ENCODE measurements around the gene FLACC1.
"Not testable (repeated sequence)": the region's sequence is repeated elsewhere in the genome, so short reads cannot be mapped to it uniquely, and the experiment has no call there.

Gene FLACC1

GRCh38 chr2:201377218-201377617 lies 20.1 kb upstream of the FLACC1 start:
- DNase-seq, result no peak
- Mint-ChIP-seq H3K4me3 (no peak overlapping the region), H3K4me1 (no peaks in the 10 kb centered on the region), H3K27me3 (ENCODE audit: low read depth, poor library complexity) (peaks cover 3% of the 10 kb centered on the region), H3K27ac (no peak overlapping the region), H3K36me3 (ENCODE audit: low read depth) (peaks cover 56% of the 10 kb centered on the region), H3K9me3 (peaks cover 22% of the 10 kb centered on the region)
- TF ChIP-seq, protein P1, sequence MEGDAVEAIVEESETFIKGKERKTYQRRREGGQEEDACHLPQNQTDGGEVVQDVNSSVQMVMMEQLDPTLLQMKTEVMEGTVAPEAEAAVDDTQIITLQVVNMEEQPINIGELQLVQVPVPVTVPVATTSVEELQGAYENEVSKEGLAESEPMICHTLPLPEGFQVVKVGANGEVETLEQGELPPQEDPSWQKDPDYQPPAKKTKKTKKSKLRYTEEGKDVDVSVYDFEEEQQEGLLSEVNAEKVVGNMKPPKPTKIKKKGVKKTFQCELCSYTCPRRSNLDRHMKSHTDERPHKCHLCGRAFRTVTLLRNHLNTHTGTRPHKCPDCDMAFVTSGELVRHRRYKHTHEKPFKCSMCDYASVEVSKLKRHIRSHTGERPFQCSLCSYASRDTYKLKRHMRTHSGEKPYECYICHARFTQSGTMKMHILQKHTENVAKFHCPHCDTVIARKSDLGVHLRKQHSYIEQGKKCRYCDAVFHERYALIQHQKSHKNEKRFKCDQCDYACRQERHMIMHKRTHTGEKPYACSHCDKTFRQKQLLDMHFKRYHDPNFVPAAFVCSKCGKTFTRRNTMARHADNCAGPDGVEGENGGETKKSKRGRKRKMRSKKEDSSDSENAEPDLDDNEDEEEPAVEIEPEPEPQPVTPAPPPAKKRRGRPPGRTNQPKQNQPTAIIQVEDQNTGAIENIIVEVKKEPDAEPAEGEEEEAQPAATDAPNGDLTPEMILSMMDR (IDR thresholded peaks at IDR 0.05), result no peak

GRCh38 chr2:201369775-201370174 lies 12.6 kb upstream of the FLACC1 start:
- Mint-ChIP-seq H3K4me3 (no peak overlapping the region), H3K9me3 (peaks cover 68% of the 10 kb centered on the region), H3K36me3 (ENCODE audit: low read depth) (peaks cover 63% of the 10 kb centered on the region), H3K27ac (no peak overlapping the region), H3K4me1 (no peaks in the 10 kb centered on the region), H3K27me3 (ENCODE audit: low read depth, poor library complexity) (peaks cover 4% of the 10 kb centered on the region)
- TF ChIP-seq, protein P1 (IDR thresholded peaks at IDR 0.05), result no peak
- DNase-seq, result no peak

DNA sequence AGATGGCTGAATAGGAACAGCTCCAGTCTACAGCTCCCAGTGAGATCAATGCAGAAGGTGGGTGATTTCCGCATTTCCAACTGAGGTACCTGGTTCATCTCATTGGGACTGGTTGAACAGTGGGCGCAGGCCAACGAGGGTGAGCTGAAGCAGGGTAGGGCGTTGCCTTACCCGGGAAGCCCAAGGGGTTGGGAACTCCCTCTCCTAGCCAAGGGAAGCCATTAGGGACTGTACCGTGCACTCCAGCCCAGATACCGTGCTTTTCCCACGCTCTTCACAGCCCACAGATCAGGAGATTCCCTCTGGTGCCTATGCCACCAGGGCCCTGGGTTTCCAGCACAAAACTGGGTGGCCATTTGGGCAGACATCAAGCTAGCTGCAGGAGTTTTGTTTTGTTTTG lies 12.2 kb upstream of the FLACC1 start:
- Mint-ChIP-seq H3K36me3 (ENCODE audit: low read depth) (peaks cover 61% of the 10 kb centered on the region), H3K9me3 (peaks cover 65% of the 10 kb centered on the region)
- not testable (repeated sequence) for DNase-seq; H3K4me1 Mint-ChIP-seq; H3K27me3 Mint-ChIP-seq (ENCODE audit: low read depth, poor library complexity); H3K4me3 Mint-ChIP-seq; H3K27ac Mint-ChIP-seq

GRCh38 chr2:201366146-201366545 lies 9.0 kb upstream of the FLACC1 start:
- H3K4me3 Mint-ChIP-seq, result no peak overlapping the region
- H3K27ac Mint-ChIP-seq, result no peak overlapping the region
- H3K4me1 Mint-ChIP-seq, result no peaks in the 10 kb centered on the region
- TF ChIP-seq, protein P1 (IDR thresholded peaks at IDR 0.05), result no peak
- peaks cover 63% of the 10 kb centered on the region for H3K36me3 Mint-ChIP-seq (ENCODE audit: low read depth)
- peaks cover 4% of the 10 kb centered on the region for H3K27me3 Mint-ChIP-seq (ENCODE audit: low read depth, poor library complexity)
- DNase-seq, result no peak
- peaks cover 69% of the 10 kb centered on the region for H3K9me3 Mint-ChIP-seq

DNA sequence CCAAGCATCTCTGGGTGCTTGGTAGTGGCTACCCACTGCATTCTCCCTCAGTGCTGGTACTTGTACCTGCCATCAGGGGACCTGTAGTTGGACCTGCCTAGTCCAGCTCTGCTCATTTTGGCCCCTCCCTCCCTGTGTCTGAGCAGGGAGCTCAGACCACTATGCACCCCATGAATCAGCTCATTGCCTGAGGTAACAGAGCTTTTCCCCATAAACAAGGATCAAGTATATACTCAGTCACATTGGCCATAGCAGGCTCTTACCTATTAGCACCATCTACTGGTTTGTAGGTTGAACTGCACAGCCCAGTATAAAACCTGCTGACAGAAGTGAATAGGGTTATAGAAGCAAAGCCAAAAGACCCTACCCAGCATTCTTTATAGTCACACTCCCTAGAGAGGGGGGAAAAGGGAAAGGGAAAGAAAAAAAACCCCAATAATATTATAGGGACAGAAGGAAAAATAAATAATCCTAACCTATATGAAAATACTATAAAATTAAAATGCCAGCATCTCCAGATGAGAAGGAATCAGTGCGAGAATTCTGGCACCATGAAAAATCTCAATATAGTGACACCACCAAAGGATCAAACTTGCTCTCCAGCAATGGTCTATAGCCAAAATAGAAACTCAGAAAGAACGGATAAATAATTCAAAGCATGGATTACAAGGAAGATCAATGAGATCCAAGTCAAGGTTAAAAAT lies 6.9 kb upstream of the FLACC1 start:
- DNase-seq, result no peak
- Mint-ChIP-seq H3K4me1 (no peaks in the 10 kb centered on the region), H3K9me3 (peaks cover 59% of the 10 kb centered on the region)

DNA sequence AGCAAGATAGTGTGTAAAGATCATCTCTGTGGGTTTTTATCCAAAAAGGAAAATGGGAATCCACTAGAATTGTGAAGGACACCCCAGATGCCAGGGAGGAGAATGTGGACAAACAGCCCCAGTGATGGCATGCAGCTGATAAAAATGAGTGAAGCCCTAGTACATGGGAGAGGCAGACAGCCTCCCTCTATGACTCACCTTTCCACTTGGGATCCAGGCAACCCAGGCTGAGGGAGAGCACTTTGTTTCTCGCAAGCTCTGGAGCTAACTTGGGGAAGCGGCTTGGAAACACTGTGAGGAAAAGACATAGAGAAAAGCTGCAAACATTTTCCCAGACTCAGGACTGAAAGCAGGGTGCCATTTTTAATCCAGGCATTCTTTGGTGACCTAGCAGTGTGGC lies 5.3 kb upstream of the FLACC1 start:
- DNase-seq, result no peak
- peaks cover 37% of the 10 kb centered on the region for H3K36me3 Mint-ChIP-seq (ENCODE audit: low read depth)
- peaks cover 3% of the 10 kb centered on the region for H3K27me3 Mint-ChIP-seq (ENCODE audit: low read depth, poor library complexity)
- TF ChIP-seq, protein P1 (IDR thresholded peaks at IDR 0.05), result no peak
- no peak overlapping the region for H3K4me3 Mint-ChIP-seq
- H3K9me3 Mint-ChIP-seq, result peaks cover 43% of the 10 kb centered on the region
- H3K4me1 Mint-ChIP-seq, result peaks cover 7% of the 10 kb centered on the region
- H3K27ac Mint-ChIP-seq, result no peak overlapping the region

More for the DNA sequence above, 6.9 kb upstream of the FLACC1 start:
- peaks cover 4% of the 10 kb centered on the region for H3K27me3 Mint-ChIP-seq (ENCODE audit: low read depth, poor library complexity)
- H3K27ac Mint-ChIP-seq, result no peak overlapping the region
- peaks cover 48% of the 10 kb centered on the region for H3K36me3 Mint-ChIP-seq (ENCODE audit: low read depth)
- TF ChIP-seq, protein P1 (IDR thresholded peaks at IDR 0.05), result peak; percentile 76
- no peak overlapping the region for H3K4me3 Mint-ChIP-seq
